SK-N-SH treated with all-trans-retinoic acid at 6 μM for 48 hours (cell line): ENCODE results near the gene WDTC1.

Experiments used
- ATAC-seq: fragments of 200-7000 bp; cut with Tn5 transposase; 3 replicates; pipeline ENCODE4 v1.9.1; 2020; ENCODE audit warnings: mild to moderate bottlenecking, moderate library complexity
- ARNTL ChIP-seq: fragments of 450-650 bp; formaldehyde crosslinking; IDR thresholded peaks from 2 replicates; pipeline ENCODE4 v1.5.0; 2020; ENCODE audit warnings: low read depth, mild to moderate bottlenecking, moderate library complexity, borderline replicate concordance
- BACH2 ChIP-seq: fragments of 250-450 bp; sonication (Bioruptor Pico); IDR thresholded peaks from 2 replicates; pipeline ENCODE4 v1.9.0; 2021; ENCODE audit warnings: mild to moderate bottlenecking, borderline replicate concordance
- CSDC2 ChIP-seq: fragments of 250-450 bp; sonication (Bioruptor Pico); IDR thresholded peaks from 2 replicates; pipeline ENCODE4 v1.5.0; 2020; ENCODE audit warnings: mild to moderate bottlenecking, moderate library complexity
- GLIS3 ChIP-seq: fragments of 250-450 bp; sonication (Bioruptor Pico); IDR thresholded peaks from 2 replicates; pipeline ENCODE4 v1.5.0; 2020; ENCODE audit warnings: mild to moderate bottlenecking, moderate library complexity
- ISL1 ChIP-seq: fragments of 250-450 bp; sonication (Bioruptor Pico); IDR thresholded peaks from 2 replicates; pipeline ENCODE4 v2.1.2; 2022; ENCODE audit warnings: mild to moderate bottlenecking, moderate library complexity
- OSR1 ChIP-seq: fragments of 250-450 bp; sonication (Bioruptor Pico); IDR thresholded peaks from 2 replicates; pipeline ENCODE4 v1.8.0; 2022; ENCODE audit warnings: moderate library complexity, mild to moderate bottlenecking, inconsistent platforms
- PPARA ChIP-seq: fragments of 250-450 bp; sonication (Bioruptor Pico); IDR thresholded peaks from 2 replicates; pipeline ENCODE4 v1.5.0; 2020; ENCODE audit warnings: mild to moderate bottlenecking, borderline replicate concordance
- RARB ChIP-seq: fragments of 250-450 bp; sonication (Bioruptor Pico); IDR thresholded peaks from 2 replicates; pipeline ENCODE4 v1.8.0; 2021; ENCODE audit warnings: mild to moderate bottlenecking, moderate library complexity
- SNAI2 ChIP-seq: fragments of 250-450 bp; sonication (Bioruptor Pico); IDR thresholded peaks from 2 replicates; pipeline ENCODE4 v1.5.0; 2020; ENCODE audit warnings: mild to moderate bottlenecking, moderate library complexity
- TCF4 ChIP-seq: fragments of 250-450 bp; sonication (Bioruptor Pico); IDR thresholded peaks from 2 replicates; pipeline ENCODE4 v1.8.0; 2021; ENCODE audit warnings: mild to moderate bottlenecking, moderate library complexity, borderline replicate concordance
- TOX ChIP-seq: fragments of 250-450 bp; sonication (Bioruptor Pico); IDR thresholded peaks from 2 replicates; pipeline ENCODE4 v1.8.0; 2021; ENCODE audit warnings: mild to moderate bottlenecking, moderate library complexity, borderline replicate concordance
- ZC3H10 ChIP-seq: fragments of 250-450 bp; sonication (Bioruptor Pico); IDR thresholded peaks from 2 replicates; pipeline ENCODE4 v1.5.1; 2021; ENCODE audit warnings: mild to moderate bottlenecking, moderate library complexity
- ZFP3 ChIP-seq: fragments of 250-450 bp; sonication (Bioruptor Pico); IDR thresholded peaks from 2 replicates; pipeline ENCODE4 v1.5.0; 2020; ENCODE audit warnings: mild to moderate bottlenecking, moderate library complexity
- ZFP30 ChIP-seq: fragments of 450-650 bp; formaldehyde crosslinking; IDR thresholded peaks from 2 replicates; pipeline ENCODE4 v1.5.0; 2022; ENCODE audit warnings: mild to moderate bottlenecking, moderate library complexity
- ZNF565 ChIP-seq: fragments of 450-650 bp; formaldehyde crosslinking; conservative IDR thresholded peaks from 2 replicates; pipeline ENCODE4 v1.5.0; 2020; ENCODE audit warnings: low read depth, mild to moderate bottlenecking, moderate library complexity
- ZNF8 ChIP-seq: fragments of 450-650 bp; formaldehyde crosslinking; IDR thresholded peaks from 2 replicates; pipeline ENCODE4 v1.5.0; 2020; ENCODE audit warnings: mild to moderate bottlenecking, moderate library complexity
- TF ChIP-seq, protein P1 (sequence below): fragments of 250-450 bp; sonication (Bioruptor Pico); IDR thresholded peaks from 2 replicates; pipeline ENCODE4 v1.5.0; 2020; ENCODE audit warnings: mild to moderate bottlenecking, moderate library complexity
- TF ChIP-seq, protein P2 (sequence below): fragments of 250-450 bp; sonication (Bioruptor Pico); IDR thresholded peaks from 2 replicates; pipeline ENCODE4 v1.5.1; 2021; ENCODE audit warnings: mild to moderate bottlenecking, moderate library complexity
- TF ChIP-seq, protein P3 (sequence below): fragments of 250-450 bp; sonication (Bioruptor Pico); IDR thresholded peaks from 2 replicates; pipeline ENCODE4 v1.8.0; 2020; ENCODE audit warnings: mild to moderate bottlenecking, moderate library complexity, borderline replicate concordance
- TF ChIP-seq, protein P4 (sequence below): fragments of 250-450 bp; sonication (Bioruptor Pico); IDR thresholded peaks from 2 replicates; pipeline ENCODE4 v1.5.1; 2020; ENCODE audit warnings: low read depth, mild to moderate bottlenecking, moderate library complexity

Gene WDTC1

DNA sequence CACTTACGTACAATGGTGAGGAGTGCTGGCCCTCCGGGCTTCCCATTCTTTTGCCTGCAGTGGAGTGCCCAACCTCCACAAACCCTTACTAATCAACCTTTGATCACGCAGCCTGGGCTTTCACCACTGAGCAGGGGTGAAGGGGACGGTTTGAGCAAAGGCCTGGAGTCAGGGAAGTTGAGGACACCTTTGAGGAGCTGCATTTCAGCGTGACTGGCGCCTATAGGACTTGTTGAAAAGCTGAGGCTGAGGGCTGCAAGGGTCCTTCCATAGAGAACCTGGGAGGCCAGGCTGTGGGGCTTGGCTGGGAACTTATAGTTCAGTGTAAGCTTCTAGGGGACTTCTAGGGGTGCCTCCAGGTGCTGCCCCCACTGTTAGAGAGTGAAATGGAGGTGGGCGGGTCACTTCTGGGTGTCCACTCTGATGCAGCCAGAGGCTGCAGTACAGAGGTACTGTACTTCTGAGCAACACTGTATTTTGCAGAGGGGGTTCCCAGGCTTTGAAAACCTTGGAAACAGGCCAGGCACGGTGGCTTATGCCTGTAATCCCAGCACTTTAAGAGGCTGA lies 117.2 kb downstream of the WDTC1 start (continued):
- TF ChIP-seq, protein P1, sequence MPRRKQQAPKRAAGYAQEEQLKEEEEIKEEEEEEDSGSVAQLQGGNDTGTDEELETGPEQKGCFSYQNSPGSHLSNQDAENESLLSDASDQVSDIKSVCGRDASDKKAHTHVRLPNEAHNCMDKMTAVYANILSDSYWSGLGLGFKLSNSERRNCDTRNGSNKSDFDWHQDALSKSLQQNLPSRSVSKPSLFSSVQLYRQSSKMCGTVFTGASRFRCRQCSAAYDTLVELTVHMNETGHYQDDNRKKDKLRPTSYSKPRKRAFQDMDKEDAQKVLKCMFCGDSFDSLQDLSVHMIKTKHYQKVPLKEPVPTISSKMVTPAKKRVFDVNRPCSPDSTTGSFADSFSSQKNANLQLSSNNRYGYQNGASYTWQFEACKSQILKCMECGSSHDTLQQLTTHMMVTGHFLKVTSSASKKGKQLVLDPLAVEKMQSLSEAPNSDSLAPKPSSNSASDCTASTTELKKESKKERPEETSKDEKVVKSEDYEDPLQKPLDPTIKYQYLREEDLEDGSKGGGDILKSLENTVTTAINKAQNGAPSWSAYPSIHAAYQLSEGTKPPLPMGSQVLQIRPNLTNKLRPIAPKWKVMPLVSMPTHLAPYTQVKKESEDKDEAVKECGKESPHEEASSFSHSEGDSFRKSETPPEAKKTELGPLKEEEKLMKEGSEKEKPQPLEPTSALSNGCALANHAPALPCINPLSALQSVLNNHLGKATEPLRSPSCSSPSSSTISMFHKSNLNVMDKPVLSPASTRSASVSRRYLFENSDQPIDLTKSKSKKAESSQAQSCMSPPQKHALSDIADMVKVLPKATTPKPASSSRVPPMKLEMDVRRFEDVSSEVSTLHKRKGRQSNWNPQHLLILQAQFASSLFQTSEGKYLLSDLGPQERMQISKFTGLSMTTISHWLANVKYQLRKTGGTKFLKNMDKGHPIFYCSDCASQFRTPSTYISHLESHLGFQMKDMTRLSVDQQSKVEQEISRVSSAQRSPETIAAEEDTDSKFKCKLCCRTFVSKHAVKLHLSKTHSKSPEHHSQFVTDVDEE (CRISPR knock-in tag) = no peak
- TF ChIP-seq BACH2 = no peak

DNA sequence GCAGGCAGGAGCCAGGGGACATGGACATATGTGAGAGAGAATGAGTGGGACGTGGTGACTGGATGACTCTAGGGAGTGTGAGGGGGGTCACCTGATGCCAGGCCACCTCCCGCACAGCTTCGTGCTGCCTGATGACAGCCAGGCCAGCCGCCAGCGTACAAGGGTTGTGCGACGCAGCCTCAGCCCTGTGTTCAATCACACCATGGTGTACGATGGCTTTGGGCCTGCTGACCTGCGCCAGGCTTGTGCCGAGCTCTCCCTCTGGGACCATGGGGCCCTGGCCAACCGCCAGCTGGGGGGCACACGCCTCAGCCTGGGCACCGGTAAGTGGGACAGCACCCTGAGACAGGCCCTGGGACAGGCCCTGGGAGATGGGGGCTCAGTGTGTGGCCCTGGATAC lies 118.7 kb downstream of the WDTC1 start:
- TF ChIP-seq ZFP3 (CRISPR knock-in tag) = no peak
- no peak for TF ChIP-seq ARNTL
- no peak for TF ChIP-seq PPARA
- TF ChIP-seq, protein P2, sequence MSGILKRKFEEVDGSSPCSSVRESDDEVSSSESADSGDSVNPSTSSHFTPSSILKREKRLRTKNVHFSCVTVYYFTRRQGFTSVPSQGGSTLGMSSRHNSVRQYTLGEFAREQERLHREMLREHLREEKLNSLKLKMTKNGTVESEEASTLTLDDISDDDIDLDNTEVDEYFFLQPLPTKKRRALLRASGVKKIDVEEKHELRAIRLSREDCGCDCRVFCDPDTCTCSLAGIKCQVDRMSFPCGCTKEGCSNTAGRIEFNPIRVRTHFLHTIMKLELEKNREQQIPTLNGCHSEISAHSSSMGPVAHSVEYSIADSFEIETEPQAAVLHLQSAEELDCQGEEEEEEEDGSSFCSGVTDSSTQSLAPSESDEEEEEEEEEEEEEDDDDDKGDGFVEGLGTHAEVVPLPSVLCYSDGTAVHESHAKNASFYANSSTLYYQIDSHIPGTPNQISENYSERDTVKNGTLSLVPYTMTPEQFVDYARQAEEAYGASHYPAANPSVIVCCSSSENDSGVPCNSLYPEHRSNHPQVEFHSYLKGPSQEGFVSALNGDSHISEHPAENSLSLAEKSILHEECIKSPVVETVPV (CRISPR knock-in tag) = no peak
- TF ChIP-seq BACH2 = no peak
- no peak for TF ChIP-seq ZNF565 (CRISPR knock-in tag)
- TF ChIP-seq TOX = no peak
- no peak for TF ChIP-seq SNAI2 (CRISPR knock-in tag)
- no peak for TF ChIP-seq ISL1 (CRISPR knock-in tag)
- TF ChIP-seq CSDC2 = no peak
- TF ChIP-seq, protein P3, sequence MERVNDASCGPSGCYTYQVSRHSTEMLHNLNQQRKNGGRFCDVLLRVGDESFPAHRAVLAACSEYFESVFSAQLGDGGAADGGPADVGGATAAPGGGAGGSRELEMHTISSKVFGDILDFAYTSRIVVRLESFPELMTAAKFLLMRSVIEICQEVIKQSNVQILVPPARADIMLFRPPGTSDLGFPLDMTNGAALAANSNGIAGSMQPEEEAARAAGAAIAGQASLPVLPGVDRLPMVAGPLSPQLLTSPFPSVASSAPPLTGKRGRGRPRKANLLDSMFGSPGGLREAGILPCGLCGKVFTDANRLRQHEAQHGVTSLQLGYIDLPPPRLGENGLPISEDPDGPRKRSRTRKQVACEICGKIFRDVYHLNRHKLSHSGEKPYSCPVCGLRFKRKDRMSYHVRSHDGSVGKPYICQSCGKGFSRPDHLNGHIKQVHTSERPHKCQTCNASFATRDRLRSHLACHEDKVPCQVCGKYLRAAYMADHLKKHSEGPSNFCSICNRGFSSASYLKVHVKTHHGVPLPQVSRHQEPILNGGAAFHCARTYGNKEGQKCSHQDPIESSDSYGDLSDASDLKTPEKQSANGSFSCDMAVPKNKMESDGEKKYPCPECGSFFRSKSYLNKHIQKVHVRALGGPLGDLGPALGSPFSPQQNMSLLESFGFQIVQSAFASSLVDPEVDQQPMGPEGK = no peak
- no peak for TF ChIP-seq GLIS3 (CRISPR knock-in tag)
- TF ChIP-seq, protein P4, sequence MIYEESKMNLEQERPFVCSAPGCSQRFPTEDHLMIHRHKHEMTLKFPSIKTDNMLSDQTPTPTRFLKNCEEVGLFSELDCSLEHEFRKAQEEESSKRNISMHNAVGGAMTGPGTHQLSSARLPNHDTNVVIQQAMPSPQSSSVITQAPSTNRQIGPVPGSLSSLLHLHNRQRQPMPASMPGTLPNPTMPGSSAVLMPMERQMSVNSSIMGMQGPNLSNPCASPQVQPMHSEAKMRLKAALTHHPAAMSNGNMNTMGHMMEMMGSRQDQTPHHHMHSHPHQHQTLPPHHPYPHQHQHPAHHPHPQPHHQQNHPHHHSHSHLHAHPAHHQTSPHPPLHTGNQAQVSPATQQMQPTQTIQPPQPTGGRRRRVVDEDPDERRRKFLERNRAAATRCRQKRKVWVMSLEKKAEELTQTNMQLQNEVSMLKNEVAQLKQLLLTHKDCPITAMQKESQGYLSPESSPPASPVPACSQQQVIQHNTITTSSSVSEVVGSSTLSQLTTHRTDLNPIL = no peak
- TF ChIP-seq RARB (CRISPR knock-in tag) = no peak
- TF ChIP-seq ZFP30 (CRISPR knock-in tag) = no peak
- TF ChIP-seq, protein P1 (CRISPR knock-in tag) = no peak
- no peak for TF ChIP-seq OSR1
- TF ChIP-seq ZNF8 = no peak
- no peak for TF ChIP-seq TCF4 (CRISPR knock-in tag)

DNA sequence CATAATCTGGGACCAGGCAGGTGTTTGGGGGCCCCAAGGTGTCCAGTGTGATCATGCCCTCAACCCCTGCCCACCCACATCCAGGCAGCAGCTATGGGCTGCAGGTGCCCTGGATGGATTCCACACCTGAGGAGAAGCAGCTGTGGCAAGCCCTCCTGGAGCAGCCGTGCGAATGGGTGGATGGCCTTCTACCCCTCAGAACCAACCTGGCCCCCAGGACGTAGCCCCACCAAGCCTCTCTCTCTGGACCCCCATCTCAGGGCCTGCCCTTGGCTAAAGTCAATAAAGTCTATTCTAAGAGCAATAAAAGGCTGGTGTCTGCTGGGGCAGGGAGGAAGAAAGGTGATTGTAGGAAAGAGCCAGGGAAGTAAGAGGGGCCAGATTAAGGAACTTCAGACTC lies 119.2 kb downstream of the WDTC1 start:
- no peak for ATAC-seq
- TF ChIP-seq ARNTL (no peak), PPARA (no peak), BACH2 (no peak), ZNF565 (CRISPR knock-in tag) (no peak), RARB (CRISPR knock-in tag) (no peak), SNAI2 (CRISPR knock-in tag) (no peak), ZNF8 (no peak), CSDC2 (no peak), TOX (no peak), ZC3H10 (CRISPR knock-in tag) (no peak), GLIS3 (CRISPR knock-in tag) (no peak), ZFP3 (CRISPR knock-in tag) (no peak), TCF4 (CRISPR knock-in tag) (no peak)
- TF ChIP-seq, protein P3 = no peak
- TF ChIP-seq, protein P1 (CRISPR knock-in tag) = no peak
- TF ChIP-seq, protein P4 = no peak
- TF ChIP-seq, all 23 proteins: peak for 0

More for the DNA sequence above, 118.7 kb downstream of the WDTC1 start:
- no peak for ATAC-seq
